Natural killer cell (primary cell): ENCODE data around the gene PLIN5. TPM values are rescaled to one million over a fixed set of nuclear protein-coding genes. Genes with fewer than 3 reads are reported as not detected.
A peak's percentile ranks its signal among the peaks of the same experiment; 100 is the strongest.

Experiments used
- ATAC-seq, 3 donors: fragments of 150-1000 bp in 2 of 3; fragments of 200-7000 bp in 1 of 3; cut with Tn5 transposase; 1 replicate in 1 of 3; 2 replicates in 2 of 3; pipeline ENCODE4 v1.10.0; 2021; ENCODE audit warnings: mild to moderate bottlenecking in 2 of 3, moderate library complexity in 2 of 3
- DNase-seq, 2 donors: peaks; one replicate each; pipeline versions ENCODE4 v3.0.0 to v3.0.0-alpha.2; 2013 to 2021; ENCODE audit warnings: mixed read lengths in 1 of 2
- H3K27ac ChIP-seq: one replicate; pipeline ENCODE4 v1.5.1; 2013; ENCODE audit warnings: mild to moderate bottlenecking, low read length
- H3K27me3 ChIP-seq: one replicate; pipeline ENCODE4 v1.6.1; 2013; ENCODE audit warnings: low read length; ENCODE audit not compliant: control insufficient read depth, insufficient read depth
- H3K36me3 ChIP-seq: one replicate; pipeline ENCODE4 v1.6.1; 2013; ENCODE audit warnings: low read length; ENCODE audit not compliant: control insufficient read depth, insufficient read depth
- H3K4me1 ChIP-seq: one replicate; pipeline ENCODE4 v1.6.1; 2013; ENCODE audit warnings: low read length; ENCODE audit not compliant: control insufficient read depth, insufficient read depth
- H3K4me3 ChIP-seq: one replicate; pipeline ENCODE4 v1.5.1; 2013; ENCODE audit warnings: low read length
- H3K9me3 ChIP-seq: one replicate; pipeline ENCODE4 v1.6.1; 2013; ENCODE audit warnings: low read length; ENCODE audit not compliant: control insufficient read depth, insufficient read depth
- H3K27ac Mint-ChIP-seq, 2 donors: one replicate each; pipeline ENCODE4 v1.8.0; 2022; ENCODE audit warnings: mild to moderate bottlenecking in 2 of 2, mixed read lengths in 2 of 2, moderate library complexity in 1 of 2
- H3K27me3 Mint-ChIP-seq, 2 donors: one replicate each; pipeline ENCODE4 v1.8.0; 2022; ENCODE audit warnings: low read depth in 2 of 2, mixed read lengths in 2 of 2
- H3K36me3 Mint-ChIP-seq: one replicate; pipeline ENCODE4 v1.8.0; 2022; ENCODE audit warnings: mixed read lengths
- H3K4me1 Mint-ChIP-seq, 2 donors: one replicate each; pipeline ENCODE4 v1.8.0; 2022; ENCODE audit warnings: mixed read lengths in 2 of 2
- H3K4me3 Mint-ChIP-seq: one replicate; pipeline ENCODE4 v1.8.0; 2022; ENCODE audit warnings: mild to moderate bottlenecking, moderate library complexity, mixed read lengths
- H3K9me3 Mint-ChIP-seq, 2 donors: one replicate each; pipeline ENCODE4 v1.8.0; 2022; ENCODE audit warnings: mixed read lengths in 2 of 2
- CTCF ChIP-seq: fragments of 200-600 bp; IDR thresholded peaks from one replicate; pipeline ENCODE4 v1.8.0; 2022; ENCODE audit warnings: antibody characterized with exemption
- WGBS: methylation state at CpG from one replicate; pipeline ENCODE4 v1.1.7; 2013; ENCODE audit warnings: missing lambda C conversion rate; ENCODE audit not compliant: insufficient coverage; 5-methylcytosine and 5-hydroxymethylcytosine counted together
- intact Hi-C: fragments of 100-400 bp; cut with micrococcal nuclease; formaldehyde crosslinking; loops from one replicate; pipeline ENCODE4 v1.14.2; 2022
- total RNA-seq, 4 donors: library from RNA; stranded (reverse); fragments of 120-200 nt in 1 of 4; gene quantifications; one replicate each; pipeline versions ENCODE4 v1.2.3 to v1.2.4, GENCODE V29; 2013 to 2022

PLIN5 gene
- total RNA-seq: under 1 TPM in 1 of 3 donors, not detected in 2; 0.65 TPM
- total RNA-seq (2013): 0.07 TPM

GRCh38 chr19:4534836-4535658 lies at the start of gene PLIN5:
Gene PLIN5 (minus strand): TSS chr19:4535224. CDS start chr19:4534074, 1,150 bp downstream.
- intact Hi-C loops: no loop called here
- Histone ChIP-seq H3K4me3 (no peak within 1 kb of the TSS), H3K36me3 (no peaks in the 10 kb centered on the region), H3K4me1 (peaks cover 16% of the 10 kb centered on the region), H3K27me3 (peaks cover 3% of the 10 kb centered on the region), H3K9me3 (no peaks in the 10 kb centered on the region), H3K27ac (no peak within 1 kb of the TSS)
- peaks cover 0 to 11% of the 10 kb centered on the region in 2 donors for H3K27me3 Mint-ChIP-seq
- WGBS: 23% methylated on average over 49 of the region's 49 CpGs
- DNase-seq (peak in 1 of 2 donors; percentile 53), ATAC-seq (peak in 2 of 3 donors; percentile 29 to 77)
- no peaks in the 10 kb centered on the region for H3K9me3 Mint-ChIP-seq
- no peaks in the 10 kb centered on the region for H3K4me1 Mint-ChIP-seq
- no peak for TF ChIP-seq CTCF
- H3K4me3 Mint-ChIP-seq: no peak within 1 kb of the TSS
- no peaks in the 10 kb centered on the region for H3K36me3 Mint-ChIP-seq
- H3K27ac Mint-ChIP-seq: no peak within 1 kb of the TSS

- H3K36me3 Mint-ChIP-seq: no peaks in the 10 kb centered on the region
- H3K27ac ChIP-seq: no peak overlapping the region
- no peak for DNase-seq
- WGBS: 4% methylated on average over 49 of the region's 49 CpGs
- no peak for TF ChIP-seq CTCF
- no peaks in the 10 kb centered on the region for H3K9me3 Mint-ChIP-seq
- intact Hi-C loops: no loop called here
- H3K27me3 Mint-ChIP-seq: peaks cover 27 to 30% of the 10 kb centered on the region in 2 donors
- no peak overlapping the region for H3K27ac Mint-ChIP-seq
- H3K9me3 ChIP-seq: no peaks in the 10 kb centered on the region
- H3K4me3 ChIP-seq: no peak overlapping the region
- no peaks in the 10 kb centered on the region for H3K36me3 ChIP-seq
- peak in 2 of 3 donors; percentile 31 to 44 for ATAC-seq
- H3K4me3 Mint-ChIP-seq: no peak overlapping the region
- peaks cover 20% of the 10 kb centered on the region for H3K4me1 ChIP-seq
- peaks cover 10% of the 10 kb centered on the region in 2 donors for H3K4me1 Mint-ChIP-seq
- H3K27me3 ChIP-seq: peaks cover 42% of the 10 kb centered on the region
Observed at GRCh38 chr19:4583961-4584669, 49.1 kb upstream of the PLIN5 start.

- no peak for TF ChIP-seq CTCF
- H3K27ac ChIP-seq: no peak overlapping the region
- H3K36me3 Mint-ChIP-seq: no peaks in the 10 kb centered on the region
- no peaks in the 10 kb centered on the region for H3K9me3 ChIP-seq
- no peaks in the 10 kb centered on the region for H3K36me3 ChIP-seq
- no peak for ATAC-seq
- peaks cover 20% of the 10 kb centered on the region for H3K4me1 ChIP-seq
- no peaks in the 10 kb centered on the region for H3K9me3 Mint-ChIP-seq
- no peak overlapping the region for H3K4me3 ChIP-seq
- H3K4me1 Mint-ChIP-seq: peaks cover 10% of the 10 kb centered on the region in 2 donors
- no peak overlapping the region for H3K27ac Mint-ChIP-seq
- DNase-seq: no peak
- H3K27me3 Mint-ChIP-seq: peaks cover 36 to 38% of the 10 kb centered on the region in 2 donors
- intact Hi-C loops: no loop called here
- 30% methylated on average over 16 of the region's 16 CpGs for WGBS
- H3K4me3 Mint-ChIP-seq: no peak overlapping the region
- H3K27me3 ChIP-seq: peaks cover 42% of the 10 kb centered on the region
Observed at GRCh38 chr19:4582980-4583842, 48.2 kb upstream of the PLIN5 start.
